HG03558 (cell line): ENCODE measurements around the gene SERINC4.
A peak's percentile ranks its signal among the peaks of the same experiment; 100 is the strongest.
"Not testable (repeated sequence)": the region's sequence is repeated elsewhere in the genome, so short reads cannot be mapped to it uniquely, and the experiment has no call there.

Source experiments
- ATAC-seq: cut with Tn5 transposase; IDR thresholded peaks from one replicate; pipeline ENCODE4 v1.9.1; 2021; ENCODE audit warnings: moderate number of reproducible peaks; ENCODE audit not compliant: unreplicated experiment; ENCODE audit errors: extremely low read depth

The SERINC4 gene

DNA sequence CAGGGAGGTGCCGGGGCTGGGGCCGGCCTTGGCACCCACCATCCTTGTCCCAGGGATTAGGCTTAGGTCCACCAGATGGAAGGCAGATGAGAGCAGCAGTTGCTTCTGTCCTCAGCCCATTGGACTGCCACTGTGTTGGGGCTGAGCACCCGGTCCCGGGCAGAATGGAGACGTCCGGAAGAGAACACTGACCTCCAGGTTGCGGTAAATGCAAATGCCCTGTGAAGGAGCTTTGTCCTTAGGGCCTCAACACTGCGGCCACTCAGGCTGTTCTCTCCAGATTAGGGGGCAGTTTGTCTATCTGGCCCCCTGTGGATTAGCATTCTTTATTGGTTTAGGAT lies at the start of gene SERINC4:
SERINC4 (minus strand) TSS at position 276 of the 341 bp plus-strand sequence; CDS start at position 42, 234 bp downstream.
- no peak for ATAC-seq

DNA sequence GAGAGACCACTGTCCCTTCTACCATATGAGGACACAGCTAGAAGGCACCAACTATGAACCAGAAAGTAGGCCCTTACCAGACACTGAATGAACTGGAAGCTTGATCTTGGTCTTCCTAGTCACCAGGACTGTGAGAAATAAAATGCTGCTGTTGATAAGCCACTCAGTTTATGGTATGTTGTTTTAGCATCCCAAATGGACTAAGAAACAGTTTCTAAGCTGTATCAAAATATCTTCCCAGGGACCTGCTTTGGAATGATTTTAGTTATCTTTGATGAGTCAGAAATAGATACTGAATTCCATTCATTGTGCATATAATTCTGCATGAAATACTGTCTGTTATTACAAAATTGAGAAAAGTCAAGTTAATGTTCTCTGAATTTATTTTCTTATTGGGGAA lies 45.4 kb upstream of the SERINC4 start:
- no peak for ATAC-seq

DNA sequence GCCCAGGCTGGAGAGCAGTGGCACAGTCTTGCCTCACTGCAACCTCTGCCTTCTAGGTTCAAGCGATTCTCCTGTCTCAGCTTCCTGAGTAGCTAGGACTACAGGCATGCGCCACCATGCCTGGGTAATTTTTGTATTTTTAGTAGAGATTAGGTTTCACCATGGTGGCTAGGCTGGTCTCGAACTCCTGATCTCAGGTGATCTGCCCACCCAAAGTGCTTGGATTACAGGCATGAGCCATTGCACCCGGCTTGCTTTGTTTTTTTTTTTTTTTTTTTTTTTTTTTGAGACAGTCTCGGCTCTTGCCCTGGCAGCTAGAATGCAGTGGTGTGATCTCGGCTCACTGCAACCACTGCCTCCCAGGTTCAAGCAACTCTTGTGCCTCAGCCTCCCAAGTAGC lies 32.5 kb upstream of the SERINC4 start:
- not testable (repeated sequence) for ATAC-seq

DNA sequence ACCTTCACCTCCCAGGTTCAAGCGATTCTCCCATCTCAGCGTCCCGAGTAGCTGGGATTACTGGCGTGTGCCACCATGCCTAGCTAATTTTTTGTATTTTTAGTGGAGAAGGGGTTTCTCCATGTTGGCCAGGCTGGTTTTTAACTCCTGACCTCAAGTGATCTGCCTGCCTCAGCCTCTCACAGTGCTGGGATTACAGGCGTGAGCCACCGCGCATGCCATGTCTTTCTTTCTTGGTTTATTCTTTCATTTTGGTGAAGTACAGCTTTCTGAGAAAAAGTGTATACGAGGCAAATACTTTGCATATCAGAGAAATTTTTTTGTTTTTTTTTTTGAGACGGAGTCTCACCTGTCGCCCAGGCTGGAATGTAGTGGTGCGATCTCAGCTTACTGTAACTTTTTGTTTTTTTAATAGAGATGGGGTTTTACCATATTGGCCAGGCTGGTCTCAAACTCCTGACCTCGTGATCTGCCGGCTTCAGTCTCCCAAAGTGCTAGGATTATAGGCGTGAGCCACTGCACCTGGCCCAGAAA lies 31.6 kb upstream of the SERINC4 start:
- ATAC-seq = not testable (repeated sequence)

DNA sequence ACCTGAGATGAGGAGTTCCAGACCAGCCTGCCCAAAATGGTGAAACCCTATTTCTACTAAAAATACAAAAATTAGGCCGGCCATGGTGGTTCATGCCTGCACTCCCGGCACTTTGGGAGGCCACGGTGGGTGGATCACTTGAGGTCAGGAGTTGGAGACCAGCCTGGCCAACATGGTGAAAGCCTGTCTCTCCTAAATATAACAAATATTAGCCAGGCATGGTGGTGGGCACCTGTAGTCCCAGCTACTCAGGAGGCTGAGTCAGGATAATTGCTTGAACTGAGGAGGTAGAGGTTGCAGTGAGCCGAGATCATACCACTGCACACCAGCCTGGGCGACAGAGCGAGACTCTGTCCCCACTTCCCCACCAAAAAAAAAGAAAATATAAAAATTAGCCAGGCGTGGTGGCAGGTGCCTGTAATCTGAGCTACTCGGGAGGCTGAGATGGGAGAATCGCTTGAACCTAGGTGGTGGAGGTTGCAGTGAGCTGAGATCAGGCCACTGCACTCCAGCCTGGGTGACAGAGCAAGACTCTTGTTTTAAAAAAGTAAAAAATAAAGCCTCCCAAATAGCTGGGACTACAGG lies 30.8 kb upstream of the SERINC4 start:
- ATAC-seq = not testable (repeated sequence)

DNA sequence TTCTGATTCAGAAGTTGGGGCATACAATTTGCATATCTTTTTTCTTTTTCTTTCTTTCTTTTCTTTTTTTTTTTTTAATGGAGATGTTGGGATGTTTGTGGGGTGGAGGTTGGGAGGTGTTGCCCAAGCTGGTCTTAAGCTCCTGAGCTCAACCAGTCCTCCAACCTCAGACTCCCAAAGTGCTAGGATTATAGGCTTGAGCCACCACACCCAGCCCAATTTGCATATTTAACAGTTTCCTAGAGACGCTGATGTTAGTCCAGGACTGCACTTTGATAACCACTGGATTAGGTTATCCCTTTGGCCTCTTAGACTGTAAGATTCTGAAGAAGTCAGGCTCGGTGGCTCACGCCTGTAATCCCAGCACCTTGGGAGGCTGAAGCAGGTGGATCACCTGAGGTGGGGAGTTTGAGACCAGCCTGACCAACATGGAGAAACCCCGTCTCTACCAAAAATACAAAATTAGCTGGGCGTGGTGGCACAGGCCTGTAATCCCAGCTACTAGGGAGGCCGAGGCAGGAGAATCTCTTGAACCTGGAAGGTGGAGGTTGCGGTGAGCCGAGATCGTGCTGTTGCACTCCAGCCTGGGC lies 30.0 kb upstream of the SERINC4 start:
- ATAC-seq = not testable (repeated sequence)

DNA sequence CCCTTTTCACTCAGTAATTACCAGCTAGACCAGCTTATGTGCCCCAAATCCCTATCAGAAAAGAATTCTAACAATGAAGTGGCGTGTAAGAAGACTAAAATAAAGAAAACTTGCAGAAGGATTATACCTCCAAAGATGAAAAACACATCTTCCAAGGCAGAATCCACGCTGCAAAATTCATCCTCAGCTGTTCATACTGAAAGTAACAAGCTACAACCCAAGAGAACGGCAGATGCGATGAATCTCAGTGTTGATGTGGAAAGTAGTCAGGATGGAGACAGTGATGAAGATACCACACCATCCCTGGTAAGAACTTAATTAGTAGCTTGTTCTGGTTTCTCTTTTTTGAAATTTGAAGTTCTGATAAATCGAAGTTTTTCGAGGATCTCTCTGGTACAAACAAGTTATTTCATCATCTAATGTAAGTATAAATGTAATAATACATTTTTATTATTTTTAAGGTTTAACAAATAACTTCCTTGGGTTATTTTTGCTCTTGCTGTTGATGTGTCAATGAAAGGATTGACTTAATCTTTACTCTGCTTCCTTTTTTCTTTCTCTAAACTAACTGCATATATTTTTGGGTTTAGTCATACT lies 28.1 kb upstream of the SERINC4 start:
- ATAC-seq = no peak

DNA sequence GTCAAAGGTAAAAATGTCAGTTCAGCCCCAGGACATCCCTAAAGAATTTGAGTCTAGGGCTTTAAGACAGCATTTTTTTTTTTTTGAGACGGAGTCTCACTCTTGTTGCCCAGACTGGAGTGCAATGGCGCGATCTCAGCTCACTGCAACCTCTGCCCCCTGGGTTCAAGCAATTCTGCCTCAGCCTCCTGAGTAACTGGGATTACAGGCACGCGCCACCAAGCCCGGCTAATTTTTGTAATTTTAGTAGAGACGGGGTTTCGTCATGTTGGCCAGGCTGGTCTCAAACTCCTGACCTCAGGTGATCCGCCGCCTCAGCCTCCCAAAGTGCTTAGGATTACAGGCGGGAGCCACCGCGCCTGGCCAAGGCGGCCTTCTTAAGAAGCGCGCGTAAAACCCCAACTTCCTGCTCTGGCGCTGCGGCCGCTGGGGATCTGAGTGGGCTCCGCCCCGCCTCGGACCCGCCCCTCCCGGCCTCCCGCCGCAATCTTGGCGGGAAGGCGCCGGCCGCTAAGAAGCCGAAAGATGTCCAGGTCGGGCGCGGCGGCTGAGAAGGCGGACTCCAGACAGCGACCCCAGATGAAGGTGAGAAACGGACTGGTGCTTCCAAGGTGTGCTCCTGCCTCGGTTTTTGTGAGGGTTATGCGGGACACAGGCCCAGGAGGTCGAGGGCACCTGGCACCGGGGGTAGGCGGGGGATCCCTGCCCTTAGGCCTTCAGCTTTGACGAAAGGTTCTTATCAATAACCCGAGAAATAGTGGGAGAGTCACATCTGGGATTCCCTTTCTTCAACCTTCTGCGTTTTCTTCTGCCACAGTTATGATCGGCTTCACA lies 26.7 kb upstream of the SERINC4 start, which contains the start of gene WDR76:
WDR76 (plus strand) TSS at position 495 of the 834 bp plus-strand sequence; CDS start at position 526, 31 bp downstream.
- ATAC-seq = no peak

DNA sequence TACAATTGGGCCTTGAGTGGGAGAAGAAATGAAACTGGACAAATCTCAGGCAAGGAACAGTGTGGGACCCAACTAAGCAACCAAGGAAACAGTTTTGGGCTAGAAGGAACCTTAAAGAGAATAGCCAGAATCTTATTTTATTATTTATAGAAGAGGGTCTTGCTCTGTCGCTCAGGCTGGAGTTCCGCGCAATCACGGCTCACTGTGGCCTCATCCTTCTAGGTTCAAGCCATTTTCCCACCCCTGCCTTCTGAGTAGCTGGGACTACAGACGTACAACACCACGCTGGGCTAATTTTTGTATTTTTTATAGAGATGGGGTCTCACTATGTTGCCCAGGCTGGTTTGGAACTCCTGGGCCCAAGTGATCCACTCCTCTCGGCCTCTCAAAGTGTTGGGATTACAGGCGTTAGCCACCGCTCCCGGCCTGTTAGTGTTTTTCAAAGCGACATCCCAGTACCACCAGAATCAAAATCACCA lies 26.0 kb upstream of the SERINC4 start:
- no peak for ATAC-seq

DNA sequence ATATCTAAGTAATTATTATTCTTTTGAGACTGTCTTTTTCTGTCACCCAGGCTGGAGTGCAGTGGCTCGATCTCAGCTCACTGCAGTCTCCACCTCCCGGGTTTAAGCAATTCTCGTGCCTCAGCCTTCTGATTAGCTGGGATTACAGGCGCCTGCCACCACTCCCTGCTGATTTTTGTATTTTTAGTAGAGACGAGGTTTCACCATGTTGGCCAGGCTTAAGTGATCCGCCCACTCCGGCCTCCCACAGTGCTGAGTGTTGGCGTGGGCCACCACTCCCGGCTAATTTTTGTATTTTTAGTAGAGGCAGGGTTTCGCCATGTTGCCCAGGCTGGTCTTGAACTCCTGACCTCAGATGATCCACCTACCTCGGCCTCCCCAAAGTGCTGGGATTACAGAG lies 25.3 kb upstream of the SERINC4 start:
- ATAC-seq = not testable (repeated sequence)

DNA sequence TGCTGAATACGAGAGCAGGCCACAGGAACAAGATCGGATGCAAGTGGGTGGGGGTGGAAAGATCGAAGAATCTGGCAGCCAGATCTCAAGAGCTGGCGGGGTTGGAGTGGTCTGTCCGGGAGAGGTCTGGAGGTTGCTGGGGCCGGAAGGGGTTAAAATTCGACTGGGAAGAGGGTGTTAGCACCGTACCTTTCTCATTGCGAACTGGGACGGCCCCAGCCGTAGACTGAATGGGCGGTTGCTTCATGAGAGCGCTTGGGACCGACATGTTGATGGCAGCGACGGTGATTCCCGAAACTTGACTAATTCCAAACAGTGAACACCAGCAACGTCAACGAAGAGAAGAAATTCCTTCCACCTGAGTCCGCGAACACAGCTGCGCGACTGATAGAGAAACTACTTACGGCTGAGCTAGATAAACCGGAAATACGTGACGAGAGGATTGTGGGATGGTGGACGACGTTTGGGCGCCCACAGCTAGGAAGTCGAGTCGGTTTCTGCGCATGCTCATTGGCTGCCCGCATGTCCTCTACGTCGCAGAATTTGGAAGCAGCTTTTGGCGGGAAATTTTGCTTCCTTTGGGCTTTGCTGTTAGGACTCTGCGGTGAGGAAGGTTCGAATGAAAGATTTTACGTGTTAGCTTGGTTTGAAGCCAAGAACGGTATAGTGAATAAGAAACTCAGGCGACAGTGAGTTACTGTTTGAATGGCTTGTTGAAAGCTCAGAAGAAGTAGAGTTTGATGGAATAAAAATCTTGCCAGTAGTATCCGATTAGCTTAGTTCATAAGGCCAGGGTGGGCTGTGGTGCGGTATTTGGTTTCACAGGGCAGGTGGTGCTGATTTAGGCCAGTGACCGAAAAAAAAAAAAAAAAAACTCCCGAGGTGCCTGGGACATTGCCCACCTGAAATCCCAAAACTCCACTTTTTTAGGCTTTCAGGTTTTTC lies 24.6 kb upstream of the SERINC4 start, which contains the start of gene MFAP1:
MFAP1 (minus strand) TSS at position 389 of the 945 bp plus-strand sequence; CDS start at position 268, 121 bp downstream.
- ATAC-seq = peak; percentile 48

DNA sequence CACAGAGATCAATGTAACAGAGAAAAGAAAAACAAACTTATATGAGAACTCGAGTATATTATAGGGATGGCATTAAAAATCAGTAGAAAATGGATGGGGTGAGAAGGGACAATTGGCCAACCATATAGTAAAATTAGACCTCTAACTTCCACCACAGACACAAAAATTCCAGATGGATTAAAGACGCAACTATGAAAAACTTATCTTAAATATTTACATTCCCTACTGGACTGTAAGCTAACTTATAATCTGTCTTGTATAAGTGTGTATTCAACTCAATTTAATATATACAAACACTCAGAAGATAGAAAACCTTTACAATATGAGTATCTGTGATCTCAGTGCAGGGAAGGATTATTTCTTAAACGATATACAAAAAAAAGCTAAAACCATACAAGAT lies 21.5 kb upstream of the SERINC4 start:
- no peak for ATAC-seq

DNA sequence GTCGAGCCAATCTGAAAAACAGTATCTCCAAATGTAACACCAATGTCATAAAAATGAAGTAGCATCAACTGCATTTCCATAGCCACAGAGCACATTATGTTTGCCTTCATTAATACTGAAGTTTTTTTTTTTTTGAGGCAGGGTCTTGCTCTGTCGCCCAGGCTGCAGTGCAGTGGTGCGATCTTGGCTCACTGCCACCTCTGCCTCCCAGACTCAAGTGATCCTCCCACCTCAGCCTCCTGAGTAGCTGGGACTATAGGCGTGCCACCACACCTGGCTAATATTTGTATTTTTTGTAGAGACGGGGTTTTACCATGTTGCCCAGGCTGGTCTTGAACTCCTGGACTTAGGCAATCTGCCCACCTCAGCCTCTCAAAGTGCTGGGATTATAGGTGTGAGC lies 15.0 kb upstream of the SERINC4 start:
- ATAC-seq = not testable (repeated sequence)

DNA sequence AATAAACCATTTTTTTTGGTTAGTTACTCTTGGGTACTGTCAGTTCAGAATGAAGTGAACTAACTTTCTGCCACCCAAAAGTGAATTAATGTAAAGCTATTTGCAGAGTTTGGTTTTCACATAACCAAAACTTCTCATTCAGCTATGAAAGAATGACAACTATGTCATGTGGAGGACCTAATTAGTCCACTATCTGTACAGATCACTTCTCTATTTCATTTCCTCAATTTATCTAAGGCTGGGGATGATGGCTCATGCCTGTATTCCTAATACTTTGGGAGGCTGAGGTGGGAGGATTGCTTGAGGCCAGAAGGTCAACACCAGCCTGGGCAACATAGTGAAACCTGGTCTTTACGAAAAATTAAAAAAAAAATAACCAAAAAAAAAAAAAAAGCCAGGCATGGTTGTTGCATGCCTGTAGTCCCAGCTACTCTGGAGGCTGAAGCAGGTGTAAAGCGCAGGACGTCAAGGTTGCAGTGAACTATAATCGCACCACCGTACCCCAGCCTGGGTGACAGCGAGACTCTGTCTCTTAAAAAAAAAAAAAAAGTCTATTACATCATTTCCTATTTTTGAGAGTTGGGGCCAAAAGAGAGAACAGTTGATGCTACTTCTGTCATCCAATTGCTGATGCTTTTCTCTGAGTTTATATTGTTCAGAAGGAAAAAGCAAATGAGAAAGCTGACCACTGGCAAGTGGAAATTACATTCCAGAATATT lies 9.1 kb upstream of the SERINC4 start:
- no peak for ATAC-seq

DNA sequence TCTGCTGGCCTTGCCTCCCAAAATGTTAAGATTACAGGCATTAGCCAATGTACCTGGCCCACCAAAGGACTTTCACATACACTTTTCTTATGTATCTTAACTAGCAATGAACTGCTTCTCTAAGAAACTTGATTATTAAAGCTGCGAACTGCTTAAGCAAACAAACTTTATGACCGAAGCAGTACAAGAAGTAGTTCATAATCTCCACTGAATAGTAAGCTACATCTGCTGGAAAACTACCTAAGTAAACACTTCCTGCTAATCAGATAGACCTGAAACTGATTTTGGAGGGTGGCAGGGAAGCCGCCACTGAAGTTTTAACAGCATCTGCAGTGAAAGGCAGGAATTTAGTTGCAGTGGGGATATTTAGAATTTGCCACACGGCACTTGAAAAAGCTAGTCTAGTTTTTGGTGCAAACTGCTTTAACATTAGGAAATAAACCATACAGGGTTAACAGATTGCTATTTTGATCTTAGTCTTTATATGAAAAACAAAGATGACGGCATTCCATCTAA lies 8.5 kb upstream of the SERINC4 start:
- no peak for ATAC-seq

DNA sequence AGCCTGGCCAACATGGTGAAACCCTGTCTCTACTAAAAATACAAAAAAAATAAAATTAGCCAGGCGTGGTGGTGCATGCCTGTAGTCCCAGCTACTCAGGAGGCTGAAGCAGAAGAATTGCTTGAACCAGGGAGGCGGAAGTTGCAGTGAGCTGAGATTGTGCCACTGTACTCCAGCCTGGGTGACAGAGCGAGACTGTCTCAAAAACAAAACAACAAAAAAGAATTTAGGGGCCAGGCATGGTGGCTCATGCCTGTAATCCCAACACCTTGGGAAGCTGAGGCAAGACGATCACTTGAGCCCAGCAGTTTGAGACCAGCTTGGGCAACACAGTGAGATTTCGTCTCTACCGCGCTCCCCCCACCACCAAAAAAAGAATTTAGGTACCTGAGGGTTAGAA lies 2.7 kb upstream of the SERINC4 start:
- ATAC-seq = not testable (repeated sequence)

DNA sequence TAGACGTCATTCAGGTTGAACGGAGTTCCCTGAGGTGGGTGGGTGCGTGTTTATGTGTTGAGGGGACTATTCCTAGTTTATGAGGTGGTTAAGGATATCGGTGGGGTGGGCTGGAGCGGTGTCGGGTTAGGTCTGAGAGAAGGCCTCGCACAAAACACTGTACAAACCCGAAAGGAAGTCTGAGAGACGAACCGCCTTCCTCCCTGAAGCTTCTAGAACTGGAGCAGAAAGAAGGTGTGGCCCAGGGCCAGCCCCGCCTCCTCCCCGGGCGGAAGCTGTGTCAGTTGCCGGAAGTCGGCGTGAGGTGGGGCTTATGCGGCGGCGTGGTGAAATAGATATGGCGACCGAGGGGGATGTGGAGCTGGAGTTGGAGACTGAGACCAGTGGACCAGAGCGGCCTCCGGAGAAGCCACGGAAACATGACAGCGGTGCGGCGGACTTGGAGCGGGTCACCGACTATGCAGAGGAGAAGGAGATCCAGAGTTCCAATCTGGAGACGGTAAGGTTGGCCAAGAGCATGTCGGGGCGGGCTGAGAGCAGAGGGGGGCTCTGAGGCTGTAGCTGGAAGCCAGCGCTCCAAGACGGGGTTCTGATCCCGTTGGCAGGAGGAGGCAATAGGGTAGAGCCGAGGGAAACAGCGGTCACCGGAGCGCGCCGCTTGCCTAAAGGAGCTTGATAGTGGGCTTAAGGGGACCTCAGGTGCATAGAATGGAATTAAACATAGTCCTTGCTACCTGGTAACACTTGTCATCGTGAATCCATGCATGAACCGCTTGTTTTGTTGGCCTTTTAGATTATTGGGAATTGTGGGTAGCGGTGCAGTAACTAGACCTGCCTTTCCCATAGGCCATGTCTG lies 494 bp upstream of the SERINC4 start, which contains the start of gene HYPK:
HYPK (plus strand) TSS at position 314 of the 856 bp plus-strand sequence; CDS start at position 338, 24 bp downstream.
- peak; percentile 53 for ATAC-seq
